Stimulated activated CD4-positive, alpha-beta T cell treated with anti-CD3 and anti-CD28 coated beads, Interleukin-4, amount 100 ng/mL, for 4 hours (primary cell): ENCODE data around the gene ADAMTS13.
A peak's percentile ranks its signal among the peaks of the same experiment; 100 is the strongest.

ENCODE experiments used
- DNase-seq, 2 experiments: peaks; one replicate each; pipeline ENCODE4 v3.0.0-alpha.2; 2020

The ADAMTS13 gene

DNA sequence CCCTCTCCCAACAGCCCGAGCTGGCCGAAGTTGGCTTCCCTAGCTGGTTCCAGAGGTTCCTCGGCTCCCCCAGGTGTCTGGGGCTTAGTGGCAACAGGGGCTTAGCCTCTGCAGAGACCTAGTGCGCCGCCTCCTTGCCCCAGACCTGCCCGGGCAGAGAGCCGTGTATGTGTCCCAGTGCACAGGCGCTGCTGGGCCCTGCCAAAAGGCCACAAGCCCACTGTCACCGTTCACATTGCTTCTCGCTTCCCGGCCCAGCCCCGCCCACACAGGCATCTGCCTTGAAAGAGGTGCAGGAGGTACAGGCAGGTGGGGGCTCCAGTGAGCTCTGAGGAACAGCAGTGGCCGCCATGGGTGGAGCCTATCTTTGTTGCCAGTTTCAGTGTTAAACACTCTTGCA is 35.1 kb downstream of the ADAMTS13 start:
- DNase-seq: no peak

- DNase-seq: no peak
These were observed 35.6 kb downstream of the ADAMTS13 start for GRCh38 chr9:133457748-133458147.

DNA sequence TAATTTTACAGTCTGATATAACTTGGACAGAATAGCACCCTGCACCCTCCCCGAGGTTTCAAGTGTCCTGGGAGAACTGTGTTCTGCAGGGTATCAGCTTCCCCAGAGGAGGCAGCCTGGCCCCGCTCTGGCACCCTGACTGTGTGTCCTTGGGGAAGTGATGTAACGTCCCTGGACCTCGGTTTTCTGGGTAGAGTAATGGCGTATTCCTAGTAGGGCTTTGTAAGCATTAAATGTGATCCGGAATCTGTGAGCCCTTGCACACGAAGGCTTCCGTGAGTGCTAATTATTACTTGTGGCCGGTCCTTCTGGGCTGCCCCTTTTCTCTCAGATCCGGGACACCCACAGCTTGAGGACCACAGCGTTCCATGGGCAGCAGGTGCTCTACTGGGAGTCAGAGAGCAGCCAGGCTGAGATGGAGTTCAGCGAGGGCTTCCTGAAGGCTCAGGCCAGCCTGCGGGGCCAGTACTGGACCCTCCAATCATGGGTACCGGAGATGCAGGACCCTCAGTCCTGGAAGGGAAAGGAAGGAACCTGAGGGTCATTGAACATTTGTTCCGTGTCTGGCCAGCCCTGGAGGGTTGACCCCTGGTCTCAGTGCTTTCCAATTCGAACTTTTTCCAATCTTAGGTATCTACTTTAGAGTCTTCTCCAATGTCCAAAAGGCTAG is 36.6 kb downstream of the ADAMTS13 start:
- DNase-seq: no peak

DNA sequence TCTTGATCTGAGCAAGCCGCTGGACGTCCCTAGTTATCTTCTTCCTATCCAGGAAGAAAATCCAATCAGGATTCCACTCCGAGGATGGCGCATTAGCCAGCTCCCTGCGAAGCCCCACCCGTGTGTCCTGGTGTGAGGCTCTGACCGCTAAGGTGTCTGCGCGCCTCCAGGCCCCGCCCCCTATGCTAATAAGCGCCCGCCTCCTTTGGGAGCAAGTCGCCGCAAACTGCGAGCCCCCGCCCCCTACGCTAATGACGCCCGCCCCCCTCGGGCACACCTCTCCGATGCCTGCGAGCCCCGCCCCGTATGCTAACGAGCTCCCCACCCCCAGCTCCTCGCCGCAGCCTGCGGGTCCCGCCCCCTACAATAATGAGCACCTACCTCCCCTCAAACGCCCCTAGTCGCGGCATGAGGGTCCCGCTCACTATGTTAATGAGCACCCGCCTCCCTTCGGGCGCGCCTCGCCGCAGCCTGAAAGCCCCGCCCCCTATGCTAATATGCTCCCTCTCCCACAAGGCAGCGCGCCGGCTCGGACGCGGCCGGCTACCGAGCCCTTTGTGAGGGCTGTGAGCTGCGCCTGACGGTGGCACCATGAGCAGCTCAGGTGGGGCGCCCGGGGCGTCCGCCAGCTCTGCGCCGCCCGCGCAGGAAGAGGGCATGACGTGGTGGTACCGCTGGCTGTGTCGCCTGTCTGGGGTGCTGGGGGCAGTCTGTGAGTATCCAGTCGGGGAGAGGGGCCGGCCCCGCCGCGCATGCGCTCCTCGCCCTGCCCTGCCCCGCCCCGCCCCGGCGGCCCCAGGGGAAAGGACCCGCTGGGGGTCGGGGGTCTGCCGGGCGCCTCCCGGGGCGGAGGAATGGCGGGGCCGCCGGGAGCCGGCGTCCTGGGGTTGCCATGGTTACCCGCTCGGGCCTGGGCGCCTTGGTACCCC is 37.6 kb downstream of the ADAMTS13 start, which contains the start of gene CACFD1:
CACFD1 (plus strand) TSS at position 503 of the 929 bp plus-strand sequence; CDS start at position 592, 89 bp downstream.
- DNase-seq: peak; percentile 89 to 91

DNA sequence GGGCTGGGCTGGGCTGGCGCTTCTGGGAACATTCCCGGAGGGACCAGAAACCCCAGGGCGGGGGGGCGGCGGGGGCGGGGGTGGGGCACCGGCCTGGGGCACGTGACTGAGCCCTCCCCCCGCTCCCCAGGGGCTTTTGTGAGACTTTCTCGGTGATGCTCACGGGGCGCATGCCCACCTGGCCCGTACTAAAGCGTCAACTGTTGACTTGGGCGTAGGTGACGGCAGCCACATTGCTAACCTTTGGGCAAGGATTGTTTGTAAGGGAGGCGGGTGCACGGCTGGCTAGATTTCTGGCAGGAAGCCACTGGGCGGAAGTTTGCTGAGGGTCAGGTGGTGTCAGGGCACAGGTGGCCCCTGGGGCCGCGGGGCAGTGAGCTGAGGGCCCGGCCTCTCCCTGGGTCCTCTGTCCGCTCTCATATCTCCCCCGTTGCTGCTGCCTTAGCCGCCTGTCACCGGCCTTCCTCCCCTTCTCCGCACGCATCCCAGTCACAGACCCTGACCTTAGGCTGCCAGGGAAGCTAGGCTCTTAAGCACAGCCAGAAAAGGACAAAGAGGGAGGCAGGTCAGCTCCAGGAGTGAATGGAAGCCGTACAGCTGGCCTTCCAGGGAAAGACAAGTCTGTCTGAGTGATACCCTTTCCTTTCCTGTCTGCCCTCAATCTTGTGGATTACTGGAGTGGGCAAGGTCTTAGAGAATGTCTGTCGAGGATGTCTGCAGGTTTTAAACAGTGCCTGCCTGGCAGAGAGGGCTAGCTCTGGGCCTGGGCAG is 38.4 kb downstream of the ADAMTS13 start:
- DNase-seq: peak in 1 of 2 experiments; percentile 34

DNA sequence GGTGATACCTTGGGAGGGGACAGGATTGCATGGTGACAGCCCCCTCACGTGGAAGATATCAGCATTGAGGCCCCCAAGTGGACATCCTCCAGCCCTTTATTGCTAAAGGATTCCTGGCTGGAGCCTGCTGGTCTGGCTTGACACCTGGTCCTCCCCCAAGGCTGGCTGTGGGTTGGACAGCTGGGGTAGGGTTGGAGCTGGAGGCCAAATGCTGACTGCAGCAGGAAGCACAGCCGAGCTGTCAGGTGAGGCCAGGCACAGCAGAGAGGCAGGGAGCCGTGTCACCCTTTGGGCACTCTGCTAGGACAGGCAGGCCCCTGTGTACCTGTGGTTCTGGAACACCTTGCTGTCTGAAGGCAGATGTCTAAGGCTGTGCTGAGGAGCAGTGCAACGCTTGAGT is 39.8 kb downstream of the ADAMTS13 start:
- no peak for DNase-seq

DNA sequence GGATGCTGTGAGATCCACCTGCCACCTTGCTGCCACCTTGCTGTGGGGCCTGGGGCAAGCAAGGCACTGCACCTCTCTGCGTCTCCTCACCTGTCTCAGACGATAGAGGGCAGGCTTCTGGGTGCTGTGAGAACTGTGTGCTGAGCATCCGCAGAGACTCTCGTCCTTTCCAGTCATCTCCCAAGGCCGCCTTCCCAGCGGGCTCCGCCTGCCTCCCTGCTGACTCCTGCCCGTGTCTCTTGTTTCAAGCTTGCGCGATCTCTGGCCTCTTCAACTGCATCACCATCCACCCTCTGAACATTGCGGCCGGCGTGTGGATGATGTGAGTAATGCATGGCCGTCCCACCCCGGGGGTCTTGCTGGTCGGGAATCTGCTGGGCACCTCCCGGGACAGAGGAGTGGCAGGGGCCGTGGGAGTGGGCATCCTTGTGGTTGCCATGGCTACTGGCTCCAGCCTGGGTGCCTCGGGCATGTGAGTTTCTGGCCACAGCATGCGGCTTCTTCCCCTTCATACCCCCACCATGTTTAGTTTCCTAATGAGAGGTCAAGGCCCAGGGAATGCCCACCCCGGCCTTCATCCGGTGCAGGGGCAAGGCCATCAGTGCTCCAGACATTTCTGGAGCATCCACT is 41.2 kb downstream of the ADAMTS13 start:
- no peak for DNase-seq

GRCh38 chr9:133463864-133464615 is 41.9 kb downstream of the ADAMTS13 start:
- DNase-seq: no peak

DNA sequence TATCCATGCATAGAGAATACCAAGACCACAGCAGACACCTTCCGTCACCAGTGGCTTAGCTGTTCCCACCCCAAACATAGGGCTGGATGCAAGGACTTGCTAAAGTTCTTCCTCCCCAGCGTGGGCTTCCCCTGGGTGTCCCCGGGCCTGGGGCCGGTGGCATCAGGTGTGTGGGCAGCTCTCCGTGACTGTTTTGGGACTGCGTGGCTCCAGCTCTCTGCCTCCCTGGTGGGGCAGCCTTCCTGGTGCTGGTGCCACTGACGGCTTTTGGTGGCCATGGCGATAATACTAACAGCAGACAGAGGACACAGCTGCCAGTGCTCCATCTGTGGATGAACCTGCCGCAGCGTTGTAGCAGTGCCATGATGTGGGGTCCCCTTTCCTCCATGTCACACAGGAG is 42.5 kb downstream of the ADAMTS13 start:
- DNase-seq: no peak

DNA sequence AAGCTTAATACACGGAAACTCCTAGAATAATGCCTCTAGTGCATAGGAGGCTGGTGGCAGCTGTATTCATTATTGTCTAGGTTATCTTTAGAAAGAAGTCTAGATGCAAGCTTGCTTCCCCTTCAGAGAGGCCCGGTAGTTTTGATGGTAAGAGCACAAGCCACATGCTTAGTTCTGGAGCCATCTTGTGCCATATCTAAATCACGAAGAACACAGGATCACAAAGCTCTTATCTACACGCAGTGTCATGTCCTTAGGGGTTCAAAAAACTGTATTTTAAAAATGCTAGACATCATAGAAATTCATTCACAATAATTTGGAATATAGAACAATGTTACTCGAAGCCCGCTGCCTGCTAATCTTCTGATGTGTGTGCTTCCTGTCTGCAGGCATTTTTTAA is 43.8 kb downstream of the ADAMTS13 start:
- DNase-seq: no peak

DNA sequence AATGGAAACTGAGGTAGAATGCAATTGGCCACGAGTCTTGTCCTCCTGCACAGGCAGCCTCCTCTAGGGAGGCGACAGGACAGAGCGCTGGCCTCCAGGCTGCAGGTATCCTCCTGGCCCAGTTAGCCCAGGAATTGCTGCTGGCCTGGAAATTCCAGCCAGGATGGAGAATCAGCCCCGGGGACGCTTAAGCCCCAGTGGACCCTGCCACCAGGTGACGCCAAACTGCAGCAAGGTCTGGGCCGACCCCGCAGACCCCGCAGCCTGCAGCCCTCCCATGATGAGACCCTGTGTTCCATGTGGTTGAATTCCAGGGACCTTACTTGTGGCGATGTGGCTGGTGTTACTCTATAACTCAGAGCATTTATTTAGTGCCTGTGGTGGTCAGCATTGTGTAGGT is 44.9 kb downstream of the ADAMTS13 start:
- DNase-seq: no peak

- DNase-seq: no peak
These were observed 46.2 kb downstream of the ADAMTS13 start for GRCh38 chr9:133468374-133468773.

DNA sequence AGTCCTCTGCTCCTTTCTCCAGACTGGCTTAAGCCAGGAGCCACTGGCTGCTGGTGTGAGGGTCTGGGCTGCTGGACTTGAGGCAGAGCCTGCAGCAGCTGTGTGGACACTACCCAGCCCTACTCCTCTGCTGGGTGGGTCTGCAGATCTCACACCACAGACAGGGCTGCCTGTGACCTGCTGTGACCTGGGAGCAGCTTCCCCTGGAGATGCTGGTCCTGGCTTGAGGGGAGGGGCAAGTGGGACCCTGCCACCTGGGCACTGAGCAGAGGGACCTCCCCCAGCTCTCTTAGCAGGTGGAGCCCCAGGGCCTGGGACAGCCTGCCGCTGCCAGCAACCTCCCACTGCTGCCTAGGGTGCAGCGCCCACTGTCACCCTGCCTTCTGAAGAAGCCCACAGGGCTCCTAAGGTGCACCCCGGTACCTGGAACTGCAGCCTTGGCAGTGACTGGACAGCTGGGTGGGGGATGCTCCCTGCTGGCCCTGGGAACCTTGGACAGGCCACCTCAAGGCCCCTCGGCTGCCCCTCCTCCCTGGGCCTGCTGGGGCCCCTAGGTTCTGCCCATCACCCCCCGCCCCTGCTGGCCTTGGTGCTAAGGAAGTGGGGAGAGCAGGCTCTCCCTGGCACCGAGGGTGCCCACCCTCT is 46.7 kb downstream of the ADAMTS13 start:
- no peak for DNase-seq

- no peak for DNase-seq
These were observed 48.3 kb downstream of the ADAMTS13 start for GRCh38 chr9:133470427-133470924.

DNA sequence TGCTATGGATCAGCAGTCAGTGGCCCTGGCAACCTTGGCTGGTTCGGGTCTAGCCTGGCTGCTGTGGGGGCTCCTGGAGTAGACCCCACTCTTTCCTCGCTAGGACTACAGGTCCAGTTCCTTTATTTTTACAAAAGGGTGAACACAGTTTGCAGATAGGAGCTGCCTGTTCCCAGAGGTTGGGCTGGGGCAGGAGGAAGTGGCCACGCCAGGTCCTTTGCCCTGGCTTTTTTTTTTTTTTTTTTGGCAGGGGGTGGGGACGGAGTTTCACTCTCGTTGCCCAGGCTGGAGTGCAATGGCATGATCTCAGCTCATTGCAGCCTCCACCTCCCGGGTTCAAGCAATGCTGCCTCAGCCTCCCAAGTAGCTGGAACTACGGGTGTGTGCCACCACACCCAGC is 48.8 kb downstream of the ADAMTS13 start:
- DNase-seq: no peak

DNA sequence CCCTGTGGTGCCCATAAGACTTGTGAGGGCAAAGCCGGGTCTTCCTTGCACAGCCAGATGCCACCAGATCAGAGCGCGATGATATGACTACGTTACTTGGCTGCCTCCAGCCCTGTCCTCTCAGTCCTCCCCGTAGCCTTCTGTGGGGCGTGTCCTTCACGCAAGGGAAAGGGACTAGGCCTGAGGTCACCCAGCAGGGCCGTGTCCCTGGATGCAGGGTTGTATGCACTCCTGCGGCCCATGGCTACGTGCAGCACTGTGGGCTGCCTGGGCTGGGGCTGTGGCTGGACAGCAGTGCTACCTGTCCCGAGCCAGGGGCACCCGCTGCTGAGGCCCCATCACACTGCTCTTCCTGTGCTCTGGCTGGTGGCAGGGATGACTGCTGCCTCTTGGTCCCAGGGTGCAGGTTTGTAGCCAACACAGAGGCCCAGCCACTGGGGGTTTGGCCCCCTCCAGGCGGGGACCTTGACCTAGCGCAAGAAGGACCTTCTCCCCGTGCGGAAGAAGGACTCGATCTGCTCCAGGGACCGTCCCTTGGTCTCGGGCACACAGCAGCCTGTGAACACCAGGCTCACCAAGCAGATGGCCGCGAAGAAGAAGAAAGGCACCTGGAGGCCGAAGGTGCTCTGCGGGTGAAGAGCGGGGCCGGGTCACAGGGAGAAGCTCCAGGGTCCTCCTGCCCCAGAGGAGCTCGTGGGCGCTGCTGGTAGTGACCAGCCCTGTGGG is 49.5 kb downstream of the ADAMTS13 start:
- DNase-seq: no peak

DNA sequence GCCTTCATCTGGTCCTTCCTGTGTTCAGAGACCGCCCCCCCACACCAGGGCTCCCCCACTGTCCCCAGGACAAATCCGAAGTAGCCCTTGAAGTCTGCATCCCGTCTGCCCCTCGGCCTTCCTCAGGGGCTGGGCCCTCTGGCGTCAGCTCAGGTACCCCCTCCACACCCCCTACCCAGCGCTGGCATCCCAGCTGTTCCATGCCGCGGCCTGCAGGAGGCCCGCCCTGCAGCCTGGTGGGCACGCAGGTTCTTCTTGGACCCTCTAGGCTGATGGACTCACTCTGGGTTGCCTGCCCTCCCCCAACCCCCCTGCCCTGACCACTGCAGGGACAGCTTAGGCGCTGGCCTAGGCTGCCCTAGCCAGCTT is 50.1 kb downstream of the ADAMTS13 start:
- DNase-seq: no peak

GRCh38 chr9:133472753-133473378 is 50.7 kb downstream of the ADAMTS13 start:
- DNase-seq: no peak

DNA sequence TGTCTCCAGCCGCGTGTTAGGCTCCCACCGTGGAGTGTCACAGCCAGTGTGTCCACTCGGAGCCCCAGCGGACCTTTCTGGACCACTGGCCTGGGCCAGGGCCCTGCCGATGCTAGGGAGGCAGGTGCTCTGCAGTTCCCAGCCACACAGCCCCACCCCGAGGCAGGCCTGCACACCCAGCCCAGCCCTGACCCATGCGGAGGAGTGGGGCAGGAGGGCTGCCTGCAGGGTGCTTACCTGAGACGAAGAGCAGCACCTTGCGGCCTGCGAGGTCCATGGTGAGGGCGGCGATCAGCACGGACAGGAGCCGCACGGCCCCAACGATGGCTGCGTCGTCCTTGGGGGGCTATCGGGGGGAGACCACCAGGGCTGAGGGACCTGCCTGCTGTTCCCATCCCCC is 51.6 kb downstream of the ADAMTS13 start:
- DNase-seq: no peak

DNA sequence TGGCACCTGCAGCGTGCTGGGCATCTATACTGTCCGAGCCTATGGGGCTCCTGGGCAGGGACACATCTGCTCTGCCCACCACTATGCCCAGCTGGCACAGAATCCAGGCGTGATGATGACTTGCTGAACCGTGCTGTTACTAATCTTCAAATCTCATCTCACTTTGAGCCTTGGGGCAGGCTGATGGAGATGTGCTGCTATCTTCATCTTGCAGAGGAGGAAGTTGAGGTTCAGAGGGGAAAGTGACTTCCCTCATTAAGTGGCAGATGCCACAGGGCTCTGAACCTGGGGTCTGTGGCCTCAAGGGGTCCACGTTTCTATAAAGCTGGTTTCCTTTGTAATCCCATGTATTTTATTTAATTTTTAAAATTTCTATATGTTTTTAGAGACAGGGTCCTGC is 52.0 kb downstream of the ADAMTS13 start:
- DNase-seq: no peak
